Sigmoid colon (tissue), 4 donors: ENCODE measurements around the gene EDEM1.

Source experiments
- CTCF ChIP-seq, 4 experiments: fragments of 450-650 bp in 3 of 4; fragments of 200-600 bp in 1 of 4; IDR thresholded peaks; one replicate each; pipeline ENCODE4 v1.5.1; 2016 to 2019; ENCODE audit warnings: antibody characterized with exemption in 4 of 4, mild to moderate bottlenecking in 3 of 4, moderate library complexity in 2 of 4
- POLR2A ChIP-seq, 2 donors: fragments of 450-650 bp; IDR thresholded peaks; one replicate each; pipeline ENCODE4 v1.6.1; 2016; ENCODE audit warnings: antibody characterized with exemption in 2 of 2, mild to moderate bottlenecking in 2 of 2, moderate library complexity in 2 of 2
- POLR2AphosphoS5 ChIP-seq, 4 donors: sonication (generic); formaldehyde crosslinking; IDR thresholded peaks; one replicate each; pipeline ENCODE4 v1.6.1; 2017; ENCODE audit warnings: antibody characterized with exemption in 4 of 4

GRCh38 chr3:5221701-5222100 lies 34.2 kb downstream of the EDEM1 start:
- TF ChIP-seq CTCF (IDR thresholded peaks at IDR 0.05) (no peak), POLR2A (IDR thresholded peaks at IDR 0.05) (no peak), POLR2AphosphoS5 (IDR thresholded peaks at IDR 0.05) (no peak)
